K562 (cell line): Measurements from ENCODE around the gene ZFR2. TPM values are rescaled to one million over a fixed set of nuclear protein-coding genes. Genes with fewer than 3 reads are reported as not detected.

Experiments used
- ARID1B ChIP-seq: fragments of 450-650 bp; IDR thresholded peaks from 2 replicates; pipeline ENCODE4 v1.6.1; 2016; ENCODE audit warnings: antibody characterized with exemption, mild to moderate bottlenecking, inconsistent platforms
- CCAR2 ChIP-seq: fragments of 200-400 bp; formaldehyde crosslinking; IDR thresholded peaks from 2 replicates; pipeline ENCODE4 v1.6.1; 2017; ENCODE audit warnings: mild to moderate bottlenecking, low read depth, low read length
- CGGBP1 ChIP-seq: fragments of 250-450 bp; sonication (Bioruptor Pico); IDR thresholded peaks from 2 replicates; pipeline ENCODE4 v1.9.0; 2021; ENCODE audit warnings: mild to moderate bottlenecking
- CHD2 ChIP-seq: IDR thresholded peaks from 2 replicates; pipeline ENCODE4 v1.6.1; 2011; ENCODE audit warnings: low read depth, low read length
- FOXA1 ChIP-seq: fragments of 450-650 bp; IDR thresholded peaks from 2 replicates; pipeline ENCODE4 v1.6.1; 2016; ENCODE audit warnings: mild to moderate bottlenecking, borderline replicate concordance
- MEF2A ChIP-seq: IDR thresholded peaks from 2 replicates; pipeline ENCODE4 v1.6.1; 2011; ENCODE audit warnings: low read depth, mild to moderate bottlenecking, low read length, moderate library complexity; ENCODE audit not compliant: control insufficient read depth
- RBM25 ChIP-seq: fragments of 200-400 bp; formaldehyde crosslinking; IDR thresholded peaks from 2 replicates; pipeline ENCODE4 v1.6.1; 2018; ENCODE audit warnings: low read length, low read depth, moderate library complexity; ENCODE audit not compliant: severe bottlenecking
- SOX6 ChIP-seq: fragments of 450-650 bp; IDR thresholded peaks from 2 replicates; pipeline ENCODE4 v1.6.1; 2014; ENCODE audit warnings: mild to moderate bottlenecking
- SRSF3 ChIP-seq: fragments of 200-400 bp; formaldehyde crosslinking; IDR thresholded peaks from 2 replicates; pipeline ENCODE4 v1.6.1; 2016; ENCODE audit warnings: mild to moderate bottlenecking, low read length, moderate library complexity; ENCODE audit not compliant: insufficient read depth
- TOE1 ChIP-seq, 2 experiments: fragments of 450-650 bp in 1 of 2; sonication (generic) in 1 of 2; formaldehyde crosslinking in 1 of 2; IDR thresholded peaks; 2 replicates each; pipeline versions ENCODE4 v1.7.1 to v1.8.0; 2016 to 2022; ENCODE audit warnings: borderline replicate concordance in 2 of 2, mild to moderate bottlenecking in 2 of 2, antibody characterized with exemption in 1 of 2, inconsistent platforms in 1 of 2, low read depth in 1 of 2, missing genetic modification reagents in 1 of 2, moderate library complexity in 1 of 2
- ZNF133 ChIP-seq: fragments of 250-450 bp; sonication (Bioruptor Pico); IDR thresholded peaks from 2 replicates; pipeline ENCODE4 v1.4.0; 2020; ENCODE audit warnings: mild to moderate bottlenecking
- ZNF143 ChIP-seq: sonication (generic); formaldehyde crosslinking; IDR thresholded peaks from 2 replicates; pipeline ENCODE4 v1.9.0; 2022; ENCODE audit warnings: mild to moderate bottlenecking, missing genetic modification reagents
- polyA plus RNA-seq, 8 experiments: library from polyadenylated mRNA; depleted of rRNA in 4 of 8; stranded (reverse) in 5 of 8; unstranded in 3 of 8; fragments of >200 nt; fragmentation: Nextera tagmentation in 2 of 8; fragmentation: Illumina TruSeq in 1 of 8; extraction: Ambion mirVana in 2 of 8; extraction: Trizol in 1 of 8; gene quantifications; 2 replicates each; pipeline versions ENCODE4 v1.2.1 to v1.2.3, GENCODE V29; 2011 to 2014; ENCODE audit warnings: inconsistent platforms in 1 of 8, missing spikeins in 1 of 8
- total RNA-seq, 7 experiments: library from RNA; depleted of rRNA in 6 of 7; stranded (reverse); fragments of >200 nt in 6 of 7; fragmentation: Illumina TruSeq in 2 of 7; extraction: Trizol in 2 of 7; gene quantifications; 2 replicates each; pipeline versions ENCODE4 v1.2.1 to v1.2.3, GENCODE V29; 2011 to 2021; ENCODE audit warnings: low replicate concordance in 1 of 7
- TF ChIP-seq, protein P1 (sequence below), 2 experiments: fragments of 450-650 bp in 1 of 2; sonication (generic) in 1 of 2; formaldehyde crosslinking; conservative IDR thresholded peaks; 2 replicates each; pipeline versions ENCODE4 v1.4.0 to v1.8.1; 2020 to 2022; ENCODE audit warnings: mild to moderate bottlenecking in 1 of 2, missing genetic modification reagents in 1 of 2
- TF ChIP-seq, protein P2 (sequence below): fragments of 450-650 bp; conservative IDR thresholded peaks from 2 replicates; pipeline ENCODE4 v1.6.1; 2016; ENCODE audit warnings: missing genetic modification characterization, low read depth, mild to moderate bottlenecking, missing compliant biosample characterization, moderate library complexity
- TF ChIP-seq, protein P3 (sequence below), 2 experiments: fragments of 450-650 bp in 1 of 2; sonication (generic) in 1 of 2; formaldehyde crosslinking in 1 of 2; IDR thresholded peaks; 2 replicates each; pipeline versions ENCODE4 v1.7.1 to v1.9.0; 2016 to 2022; ENCODE audit warnings: inconsistent platforms in 1 of 2, mild to moderate bottlenecking in 1 of 2, missing genetic modification reagents in 1 of 2

ZFR2 gene
- total and polyA plus RNA-seq, 9 of the 15 experiments (the other 6 are each of a cell fraction or from before 2014, with no cell fraction given), result 0.03 to 0.59 (median 0.07) TPM; not detected in 6

GRCh38 chr19:3761382-3762129 lies 107.3 kb downstream of the ZFR2 start, which contains the start of gene APBA3 (continued):
- TF ChIP-seq, protein P1, sequence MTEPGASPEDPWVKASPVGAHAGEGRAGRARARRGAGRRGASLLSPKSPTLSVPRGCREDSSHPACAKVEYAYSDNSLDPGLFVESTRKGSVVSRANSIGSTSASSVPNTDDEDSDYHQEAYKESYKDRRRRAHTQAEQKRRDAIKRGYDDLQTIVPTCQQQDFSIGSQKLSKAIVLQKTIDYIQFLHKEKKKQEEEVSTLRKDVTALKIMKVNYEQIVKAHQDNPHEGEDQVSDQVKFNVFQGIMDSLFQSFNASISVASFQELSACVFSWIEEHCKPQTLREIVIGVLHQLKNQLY (CRISPR knock-in tag; conservative IDR thresholded peaks at IDR 0.05), result no peak
- TF ChIP-seq ARID1B (peak; percentile 45), CCAR2 (no peak), CGGBP1 (CRISPR knock-in tag) (no peak), ZNF133 (CRISPR knock-in tag) (no peak), SRSF3 (no peak), FOXA1 (no peak), SOX6 (peak; percentile 30; the same call in 1 of the 2 replicates), RBM25 (no peak), TOE1 (IDR thresholded peaks at IDR 0.05; ENCODE audit: borderline replicate concordance) (peak; percentile 61), TOE1 (CRISPR knock-in tag; IDR thresholded peaks at IDR 0.05; ENCODE audit: borderline replicate concordance, low read depth) (no peak), ZNF143 (CRISPR knock-in tag) (peak; percentile 99), CHD2 (no peak), MEF2A (no peak)
- TF ChIP-seq, protein P2, sequence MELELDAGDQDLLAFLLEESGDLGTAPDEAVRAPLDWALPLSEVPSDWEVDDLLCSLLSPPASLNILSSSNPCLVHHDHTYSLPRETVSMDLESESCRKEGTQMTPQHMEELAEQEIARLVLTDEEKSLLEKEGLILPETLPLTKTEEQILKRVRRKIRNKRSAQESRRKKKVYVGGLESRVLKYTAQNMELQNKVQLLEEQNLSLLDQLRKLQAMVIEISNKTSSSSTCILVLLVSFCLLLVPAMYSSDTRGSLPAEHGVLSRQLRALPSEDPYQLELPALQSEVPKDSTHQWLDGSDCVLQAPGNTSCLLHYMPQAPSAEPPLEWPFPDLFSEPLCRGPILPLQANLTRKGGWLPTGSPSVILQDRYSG, result no peak
- TF ChIP-seq, protein P3, sequence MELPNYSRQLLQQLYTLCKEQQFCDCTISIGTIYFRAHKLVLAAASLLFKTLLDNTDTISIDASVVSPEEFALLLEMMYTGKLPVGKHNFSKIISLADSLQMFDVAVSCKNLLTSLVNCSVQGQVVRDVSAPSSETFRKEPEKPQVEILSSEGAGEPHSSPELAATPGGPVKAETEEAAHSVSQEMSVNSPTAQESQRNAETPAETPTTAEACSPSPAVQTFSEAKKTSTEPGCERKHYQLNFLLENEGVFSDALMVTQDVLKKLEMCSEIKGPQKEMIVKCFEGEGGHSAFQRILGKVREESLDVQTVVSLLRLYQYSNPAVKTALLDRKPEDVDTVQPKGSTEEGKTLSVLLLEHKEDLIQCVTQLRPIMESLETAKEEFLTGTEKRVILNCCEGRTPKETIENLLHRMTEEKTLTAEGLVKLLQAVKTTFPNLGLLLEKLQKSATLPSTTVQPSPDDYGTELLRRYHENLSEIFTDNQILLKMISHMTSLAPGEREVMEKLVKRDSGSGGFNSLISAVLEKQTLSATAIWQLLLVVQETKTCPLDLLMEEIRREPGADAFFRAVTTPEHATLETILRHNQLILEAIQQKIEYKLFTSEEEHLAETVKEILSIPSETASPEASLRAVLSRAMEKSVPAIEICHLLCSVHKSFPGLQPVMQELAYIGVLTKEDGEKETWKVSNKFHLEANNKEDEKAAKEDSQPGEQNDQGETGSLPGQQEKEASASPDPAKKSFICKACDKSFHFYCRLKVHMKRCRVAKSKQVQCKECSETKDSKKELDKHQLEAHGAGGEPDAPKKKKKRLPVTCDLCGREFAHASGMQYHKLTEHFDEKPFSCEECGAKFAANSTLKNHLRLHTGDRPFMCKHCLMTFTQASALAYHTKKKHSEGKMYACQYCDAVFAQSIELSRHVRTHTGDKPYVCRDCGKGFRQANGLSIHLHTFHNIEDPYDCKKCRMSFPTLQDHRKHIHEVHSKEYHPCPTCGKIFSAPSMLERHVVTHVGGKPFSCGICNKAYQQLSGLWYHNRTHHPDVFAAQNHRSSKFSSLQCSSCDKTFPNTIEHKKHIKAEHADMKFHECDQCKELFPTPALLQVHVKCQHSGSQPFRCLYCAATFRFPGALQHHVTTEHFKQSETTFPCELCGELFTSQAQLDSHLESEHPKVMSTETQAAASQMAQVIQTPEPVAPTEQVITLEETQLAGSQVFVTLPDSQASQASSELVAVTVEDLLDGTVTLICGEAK (IDR thresholded peaks at IDR 0.05), result peak; percentile 97
- TF ChIP-seq, protein P3 (CRISPR knock-in tag; IDR thresholded peaks at IDR 0.05), result no peak
